ENCODE data around the gene RFX6. TPM values are rescaled to one million over a fixed set of nuclear protein-coding genes. Genes with fewer than 3 reads are reported as not detected.
A peak's percentile ranks its signal among the peaks of the same experiment; 100 is the strongest.

RFX6 gene
- total RNA-seq, 1 donor from 2014 or later, result not detected

- Histone ChIP-seq H3K27me3 (ENCODE audit: control insufficient read depth, insufficient read depth, low read length) (no peaks in the 10 kb centered on the region), H3K4me3 (ENCODE audit: low read depth, low read length) (no peak overlapping the region), H3K36me3 (ENCODE audit: control insufficient read depth, insufficient read depth, low read length) (no peaks in the 10 kb centered on the region)
- TF ChIP-seq CTCF (IDR thresholded peaks at IDR 0.05; ENCODE audit: insufficient read depth, low read length, poor library complexity, severe bottlenecking), result no peak
- no peak for DNase-seq (ENCODE audit: low read depth)
Measured at GRCh38 chr6:116931456-116931855, 54.4 kb downstream of the RFX6 start.

GRCh38 chr6:116932496-116932895, 55.5 kb downstream of the RFX6 start:
- DNase-seq (ENCODE audit: low read depth), result no peak
- H3K4me3 ChIP-seq (ENCODE audit: low read depth, low read length), result no peak overlapping the region
- no peaks in the 10 kb centered on the region for H3K36me3 ChIP-seq (ENCODE audit: control insufficient read depth, insufficient read depth, low read length)
- H3K27me3 ChIP-seq (ENCODE audit: control insufficient read depth, insufficient read depth, low read length), result no peaks in the 10 kb centered on the region
- TF ChIP-seq CTCF (IDR thresholded peaks at IDR 0.05; ENCODE audit: insufficient read depth, low read length, poor library complexity, severe bottlenecking), result no peak

GRCh38 chr6:116933485-116933884, 56.4 kb downstream of the RFX6 start:
- Histone ChIP-seq H3K36me3 (ENCODE audit: control insufficient read depth, insufficient read depth, low read length) (no peaks in the 10 kb centered on the region), H3K27me3 (ENCODE audit: control insufficient read depth, insufficient read depth, low read length) (no peaks in the 10 kb centered on the region), H3K4me3 (ENCODE audit: low read depth, low read length) (no peak overlapping the region)
- no peak for DNase-seq (ENCODE audit: low read depth)
- TF ChIP-seq CTCF (IDR thresholded peaks at IDR 0.05; ENCODE audit: insufficient read depth, low read length, poor library complexity, severe bottlenecking), result no peak

GRCh38 chr6:116938305-116938704, 61.3 kb downstream of the RFX6 start:
- Histone ChIP-seq H3K4me3 (ENCODE audit: low read depth, low read length) (no peak overlapping the region), H3K36me3 (ENCODE audit: control insufficient read depth, insufficient read depth, low read length) (no peaks in the 10 kb centered on the region), H3K27me3 (ENCODE audit: control insufficient read depth, insufficient read depth, low read length) (no peaks in the 10 kb centered on the region)
- TF ChIP-seq CTCF (IDR thresholded peaks at IDR 0.05; ENCODE audit: insufficient read depth, low read length, poor library complexity, severe bottlenecking), result no peak
- DNase-seq (ENCODE audit: low read depth), result no peak

- no peak for DNase-seq (ENCODE audit: low read depth)
- H3K4me3 ChIP-seq (ENCODE audit: low read depth, low read length), result no peak overlapping the region
Measured at GRCh38 chr6:116941727-116942126, 64.7 kb downstream of the RFX6 start.

More at GRCh38 chr6:116941727-116942126, 64.7 kb downstream of the RFX6 start:
- H3K36me3 ChIP-seq (ENCODE audit: control insufficient read depth, insufficient read depth, low read length), result no peaks in the 10 kb centered on the region
- no peaks in the 10 kb centered on the region for H3K27me3 ChIP-seq (ENCODE audit: control insufficient read depth, insufficient read depth, low read length)
- peak; percentile 7 for TF ChIP-seq CTCF (IDR thresholded peaks at IDR 0.05; ENCODE audit: insufficient read depth, low read length, poor library complexity, severe bottlenecking)
